HEK293T (cell line): ENCODE measurements around the gene BACH2.

Source experiments
- ARNT ChIP-seq: fragments of 450-650 bp; IDR thresholded peaks from 2 replicates; pipeline ENCODE4 v1.6.1; 2017; ENCODE audit warnings: mild to moderate bottlenecking
- BHLHE40 ChIP-seq: fragments of 450-650 bp; IDR thresholded peaks from 2 replicates; pipeline ENCODE4 v1.6.1; 2016; ENCODE audit warnings: mild to moderate bottlenecking, moderate library complexity, borderline replicate concordance
- CTBP1 ChIP-seq: fragments of 450-650 bp; IDR thresholded peaks from 2 replicates; pipeline ENCODE4 v1.6.1; 2016; ENCODE audit warnings: borderline replicate concordance
- ELF4 ChIP-seq: fragments of 450-650 bp; IDR thresholded peaks from 2 replicates; pipeline ENCODE4 v1.6.1; 2017; ENCODE audit warnings: antibody characterized with exemption
- FOXA1 ChIP-seq: fragments of 450-650 bp; IDR thresholded peaks from 2 replicates; pipeline ENCODE4 v1.6.1; 2016; ENCODE audit warnings: mild to moderate bottlenecking
- FOXK2 ChIP-seq: fragments of 450-650 bp; IDR thresholded peaks from 2 replicates; pipeline ENCODE4 v1.6.1; 2016; ENCODE audit warnings: mild to moderate bottlenecking
- FOXM1 ChIP-seq: fragments of 450-650 bp; IDR thresholded peaks from 2 replicates; pipeline ENCODE4 v1.6.1; 2017; ENCODE audit warnings: mild to moderate bottlenecking, borderline replicate concordance
- PKNOX1 ChIP-seq: fragments of 450-650 bp; IDR thresholded peaks from 2 replicates; pipeline ENCODE4 v1.6.1; 2016
- SP1 ChIP-seq: fragments of 450-650 bp; IDR thresholded peaks from 2 replicates; pipeline ENCODE4 v1.6.1; 2017
- TARDBP ChIP-seq: fragments of 450-650 bp; IDR thresholded peaks from 2 replicates; pipeline ENCODE4 v1.6.1; 2016
- ZNF384 ChIP-seq: fragments of 450-650 bp; IDR thresholded peaks from 2 replicates; pipeline ENCODE4 v1.6.1; 2016

- TF ChIP-seq SP1 (no peak), FOXK2 (no peak), FOXM1 (no peak), ARNT (no peak), PKNOX1 (no peak), ELF4 (no peak), BHLHE40 (no peak), CTBP1 (no peak), ZNF384 (no peak), TARDBP (no peak), FOXA1 (no peak)
Observed at GRCh38 chr6:90120327-90120726, 176.3 kb downstream of the BACH2 start.
